ENCODE results near the gene PKD1L1.

- TF ChIP-seq EP300 (IDR thresholded peaks at IDR 0.05; ENCODE audit: borderline replicate concordance) (no peak), RAD21 (IDR thresholded peaks at IDR 0.05; ENCODE audit: low read depth) (no peak), CEBPB (IDR thresholded peaks at IDR 0.05) (no peak), FOXM1 (IDR thresholded peaks at IDR 0.05; ENCODE audit: borderline replicate concordance, low read depth) (no peak), TAF1 (IDR thresholded peaks at IDR 0.05; ENCODE audit: low read depth) (no peak)
- TF ChIP-seq, protein P1, sequence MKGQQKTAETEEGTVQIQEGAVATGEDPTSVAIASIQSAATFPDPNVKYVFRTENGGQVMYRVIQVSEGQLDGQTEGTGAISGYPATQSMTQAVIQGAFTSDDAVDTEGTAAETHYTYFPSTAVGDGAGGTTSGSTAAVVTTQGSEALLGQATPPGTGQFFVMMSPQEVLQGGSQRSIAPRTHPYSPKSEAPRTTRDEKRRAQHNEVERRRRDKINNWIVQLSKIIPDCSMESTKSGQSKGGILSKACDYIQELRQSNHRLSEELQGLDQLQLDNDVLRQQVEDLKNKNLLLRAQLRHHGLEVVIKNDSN (IDR thresholded peaks at IDR 0.05) = no peak
- TF ChIP-seq, protein P2, sequence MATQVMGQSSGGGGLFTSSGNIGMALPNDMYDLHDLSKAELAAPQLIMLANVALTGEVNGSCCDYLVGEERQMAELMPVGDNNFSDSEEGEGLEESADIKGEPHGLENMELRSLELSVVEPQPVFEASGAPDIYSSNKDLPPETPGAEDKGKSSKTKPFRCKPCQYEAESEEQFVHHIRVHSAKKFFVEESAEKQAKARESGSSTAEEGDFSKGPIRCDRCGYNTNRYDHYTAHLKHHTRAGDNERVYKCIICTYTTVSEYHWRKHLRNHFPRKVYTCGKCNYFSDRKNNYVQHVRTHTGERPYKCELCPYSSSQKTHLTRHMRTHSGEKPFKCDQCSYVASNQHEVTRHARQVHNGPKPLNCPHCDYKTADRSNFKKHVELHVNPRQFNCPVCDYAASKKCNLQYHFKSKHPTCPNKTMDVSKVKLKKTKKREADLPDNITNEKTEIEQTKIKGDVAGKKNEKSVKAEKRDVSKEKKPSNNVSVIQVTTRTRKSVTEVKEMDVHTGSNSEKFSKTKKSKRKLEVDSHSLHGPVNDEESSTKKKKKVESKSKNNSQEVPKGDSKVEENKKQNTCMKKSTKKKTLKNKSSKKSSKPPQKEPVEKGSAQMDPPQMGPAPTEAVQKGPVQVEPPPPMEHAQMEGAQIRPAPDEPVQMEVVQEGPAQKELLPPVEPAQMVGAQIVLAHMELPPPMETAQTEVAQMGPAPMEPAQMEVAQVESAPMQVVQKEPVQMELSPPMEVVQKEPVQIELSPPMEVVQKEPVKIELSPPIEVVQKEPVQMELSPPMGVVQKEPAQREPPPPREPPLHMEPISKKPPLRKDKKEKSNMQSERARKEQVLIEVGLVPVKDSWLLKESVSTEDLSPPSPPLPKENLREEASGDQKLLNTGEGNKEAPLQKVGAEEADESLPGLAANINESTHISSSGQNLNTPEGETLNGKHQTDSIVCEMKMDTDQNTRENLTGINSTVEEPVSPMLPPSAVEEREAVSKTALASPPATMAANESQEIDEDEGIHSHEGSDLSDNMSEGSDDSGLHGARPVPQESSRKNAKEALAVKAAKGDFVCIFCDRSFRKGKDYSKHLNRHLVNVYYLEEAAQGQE (IDR thresholded peaks at IDR 0.05; ENCODE audit: low read depth) = no peak
Measured at GRCh38 chr7:47777531-47778152, 170.6 kb downstream of the PKD1L1 start.
